Spleen (tissue), 11 donors: Measurements from ENCODE around the gene DUSP16. TPM values are rescaled to one million over a fixed set of nuclear protein-coding genes. Genes with fewer than 3 reads are reported as not detected.

ENCODE experiments used
- DNase-seq: peaks from one replicate; pipeline ENCODE4 v3.0.0-alpha.2; 2020
- H3K27ac ChIP-seq, 8 donors: fragments of 200-600 bp; sonication (generic) in 7 of 8; 1 replicate in 4 of 8; 2 replicates in 4 of 8; pipeline versions ENCODE4 v1.5.0 to v1.8.0; 2016 to 2021; ENCODE audit warnings: inconsistent platforms in 4 of 8, mild to moderate bottlenecking in 4 of 8, moderate library complexity in 1 of 8
- H3K27me3 ChIP-seq, 7 donors: fragments of 200-600 bp; sonication (generic) in 6 of 7; replicated peaks in 1 of 7; 1 replicate in 4 of 7; 2 replicates in 3 of 7; pipeline versions ENCODE4 v1.5.0 to v1.8.0; 2016 to 2021; ENCODE audit warnings: inconsistent platforms in 3 of 7, mild to moderate bottlenecking in 1 of 7
- H3K36me3 ChIP-seq, 6 donors: fragments of 200-600 bp; sonication (generic) in 5 of 6; 1 replicate in 4 of 6; 2 replicates in 2 of 6; pipeline versions ENCODE4 v1.5.0 to v1.8.0; 2016 to 2021; ENCODE audit warnings: inconsistent platforms in 2 of 6
- H3K4me1 ChIP-seq, 6 donors: fragments of 200-600 bp; sonication (generic) in 5 of 6; 1 replicate in 3 of 6; 2 replicates in 3 of 6; pipeline versions ENCODE4 v1.5.0 to v1.8.0; 2016 to 2021; ENCODE audit warnings: inconsistent platforms in 3 of 6
- H3K4me3 ChIP-seq, 8 donors: fragments of 200-600 bp; sonication (generic) in 7 of 8; 1 replicate in 4 of 8; 2 replicates in 4 of 8; pipeline versions ENCODE4 v1.5.0 to v1.8.0; 2016 to 2021; ENCODE audit warnings: inconsistent platforms in 4 of 8, mild to moderate bottlenecking in 4 of 8, moderate library complexity in 2 of 8
- H3K9me3 ChIP-seq, 8 donors: fragments of 200-600 bp; sonication (generic) in 7 of 8; 1 replicate in 4 of 8; 2 replicates in 4 of 8; pipeline versions ENCODE4 v1.5.0 to v1.8.0; 2016 to 2021; ENCODE audit warnings: inconsistent platforms in 4 of 8
- POLR2A ChIP-seq, 3 donors: fragments of 450-650 bp; IDR thresholded peaks; one replicate each; pipeline ENCODE4 v1.5.1; 2017; ENCODE audit warnings: antibody characterized with exemption in 3 of 3, mild to moderate bottlenecking in 1 of 3
- POLR2AphosphoS5 ChIP-seq, 3 donors: sonication (generic); formaldehyde crosslinking; IDR thresholded peaks; one replicate each; pipeline ENCODE4 v1.5.1; 2017; ENCODE audit warnings: antibody characterized with exemption in 3 of 3
- WGBS, 5 donors: extraction: QIAGEN DNeasy Blood & Tissue Kit in 3 of 5; methylation state at CpG; one replicate each; pipeline versions ENCODE4 v1.1.5 to v1.1.7; 2013 to 2018; 5-methylcytosine and 5-hydroxymethylcytosine counted together
- intact Hi-C: fragments of 100-400 bp; cut with DNase I; formaldehyde crosslinking; loops from one replicate; pipeline ENCODE4 v1.15.0; 2023; ENCODE audit warnings: low total_unique reads
- polyA plus RNA-seq, 3 donors: library from polyadenylated mRNA; stranded (reverse); fragments of 200-250 nt; gene quantifications; one replicate each; pipeline ENCODE4 v1.2.1, GENCODE V29; 2013
- total RNA-seq, 7 donors: library from RNA; depleted of rRNA in 3 of 7; stranded (reverse); fragments of >200 nt in 3 of 7; fragmentation: NEBNext Ultra II Directional in 4 of 7; extraction: Animal tissue kit (Norgen Biotek cat#: 25700) in 4 of 7; gene quantifications; one replicate each; pipeline versions ENCODE4 v1.1.0 to v1.2.1, GENCODE V29; 2016 to 2021
- TF ChIP-seq, protein P1 (sequence below), 11 experiments: fragments of 200-600 bp in 7 of 11; fragments of 450-650 bp in 4 of 11; sonication (generic) in 4 of 11; IDR thresholded peaks in 8 of 11; conservative IDR thresholded peaks in 3 of 11; 1 replicate in 7 of 11; 2 replicates in 4 of 11; pipeline versions ENCODE4 v1.4.0 to v1.8.0; 2016 to 2021; ENCODE audit warnings: antibody characterized with exemption in 11 of 11, inconsistent platforms in 4 of 11, mild to moderate bottlenecking in 1 of 11
- donor health status: healthy with polysubstance abuse.
- donor health status: DM: no; HTN: no; CAD: no; lungs with moderate emphysema.
- donor health status: DM: no; HTN: no; CAD: no.
- donor health status: Bipolar disorder and iron deficiency.
- donor health status: healthy.
- donor health status: DM: no; HTN: no; CAD: no.
- donor health status: DM: yes; HTN: yes; CAD: no.

Gene DUSP16
- total and polyA plus RNA-seq, 10 donors = 2.2 to 43.7 (median 20.8) TPM

DNA sequence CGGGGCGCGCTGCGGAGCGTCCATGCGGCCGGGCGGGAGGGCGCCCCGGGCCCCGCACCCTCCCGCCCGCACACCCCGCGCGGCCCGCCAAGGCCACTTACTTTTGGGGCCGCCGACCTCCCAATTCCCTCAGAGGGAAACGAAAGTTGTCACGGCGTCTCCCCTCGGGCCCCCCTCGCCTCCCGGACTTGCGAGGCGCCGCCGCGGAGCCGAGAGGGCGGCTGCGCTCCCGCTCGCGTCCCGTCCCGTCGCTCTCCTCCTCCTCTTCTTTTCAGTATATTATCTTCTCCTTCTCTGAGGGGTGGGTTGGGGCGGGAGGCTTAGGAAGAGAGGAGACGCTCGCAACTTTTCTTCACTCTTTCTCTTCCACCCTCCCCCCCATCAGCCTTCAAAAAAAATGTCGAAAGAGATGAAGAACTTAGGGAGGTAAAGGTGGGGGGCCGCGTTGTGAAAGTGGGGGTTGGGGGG lies 613 bp downstream of the DUSP16 start:
- peak overlapping the region; percentile 81 to 99 (median 98) for H3K27ac ChIP-seq
- H3K9me3 ChIP-seq = peaks cover 0 to 5% (median 0%) of the 10 kb centered on the region in 8 donors
- intact Hi-C loops = loop anchor here (5.0 kb wide), 1 partner anchor 185 kb away; no protein-coding TSS in a partner anchor
- no peaks in the 10 kb centered on the region for H3K36me3 ChIP-seq
- H3K4me3 ChIP-seq = peak overlapping the region; percentile 48 to 77 (median 59)
- TF ChIP-seq POLR2AphosphoS5 (IDR thresholded peaks at IDR 0.05) (no peak), POLR2A (IDR thresholded peaks at IDR 0.05) (no peak)
- TF ChIP-seq, protein P1, sequence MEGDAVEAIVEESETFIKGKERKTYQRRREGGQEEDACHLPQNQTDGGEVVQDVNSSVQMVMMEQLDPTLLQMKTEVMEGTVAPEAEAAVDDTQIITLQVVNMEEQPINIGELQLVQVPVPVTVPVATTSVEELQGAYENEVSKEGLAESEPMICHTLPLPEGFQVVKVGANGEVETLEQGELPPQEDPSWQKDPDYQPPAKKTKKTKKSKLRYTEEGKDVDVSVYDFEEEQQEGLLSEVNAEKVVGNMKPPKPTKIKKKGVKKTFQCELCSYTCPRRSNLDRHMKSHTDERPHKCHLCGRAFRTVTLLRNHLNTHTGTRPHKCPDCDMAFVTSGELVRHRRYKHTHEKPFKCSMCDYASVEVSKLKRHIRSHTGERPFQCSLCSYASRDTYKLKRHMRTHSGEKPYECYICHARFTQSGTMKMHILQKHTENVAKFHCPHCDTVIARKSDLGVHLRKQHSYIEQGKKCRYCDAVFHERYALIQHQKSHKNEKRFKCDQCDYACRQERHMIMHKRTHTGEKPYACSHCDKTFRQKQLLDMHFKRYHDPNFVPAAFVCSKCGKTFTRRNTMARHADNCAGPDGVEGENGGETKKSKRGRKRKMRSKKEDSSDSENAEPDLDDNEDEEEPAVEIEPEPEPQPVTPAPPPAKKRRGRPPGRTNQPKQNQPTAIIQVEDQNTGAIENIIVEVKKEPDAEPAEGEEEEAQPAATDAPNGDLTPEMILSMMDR (IDR thresholded peaks at IDR 0.05 in 8 of 11, conservative IDR thresholded peaks at IDR 0.05 in 3 of 11) = no peak
- peaks cover 14 to 49% (median 29%) of the 10 kb centered on the region in 6 donors for H3K4me1 ChIP-seq
- DNase-seq = peak; percentile 87
- H3K27me3 ChIP-seq = no peaks in the 10 kb centered on the region
- WGBS, 5 donors = 0 to 1% (median 1%) methylated on average over 32 to 45 of the region's 45 CpGs

- peak overlapping the region; percentile 81 to 99 (median 98) for H3K27ac ChIP-seq
- H3K36me3 ChIP-seq = no peaks in the 10 kb centered on the region
- no peaks in the 10 kb centered on the region for H3K27me3 ChIP-seq
- TF ChIP-seq POLR2A (IDR thresholded peaks at IDR 0.05) = no peak
- TF ChIP-seq, protein P1 (IDR thresholded peaks at IDR 0.05 in 8 of 11, conservative IDR thresholded peaks at IDR 0.05 in 3 of 11) = peak in 1 of 11 experiments; percentile 10
- TF ChIP-seq POLR2AphosphoS5 (IDR thresholded peaks at IDR 0.05) = peak in 2 of 3 donors; percentile 67 to 70
- intact Hi-C loops = loop anchor here (5.0 kb wide), 1 partner anchor 184 kb away; no protein-coding TSS in a partner anchor
- H3K4me1 ChIP-seq = peaks cover 14 to 49% (median 29%) of the 10 kb centered on the region in 6 donors
- DNase-seq = peak; percentile 92
- H3K9me3 ChIP-seq = peaks cover 0 to 5% (median 0%) of the 10 kb centered on the region in 8 donors
- WGBS, 5 donors = 0 to 1% (median 1%) methylated on average over 27 to 60 of the region's 60 CpGs
- H3K4me3 ChIP-seq = peak overlapping the region; percentile 48 to 77 (median 59)
Measured at GRCh38 chr12:12561371-12562015, 1.2 kb downstream of the DUSP16 start.

- Histone ChIP-seq H3K9me3 (peaks cover 0 to 5% (median 0%) of the 10 kb centered on the region in 8 donors), H3K27ac (peak overlapping the region; percentile 81 to 99 (median 98)), H3K36me3 (no peaks in the 10 kb centered on the region), H3K27me3 (no peaks in the 10 kb centered on the region), H3K4me1 (peaks cover 14 to 49% (median 29%) of the 10 kb centered on the region in 6 donors), H3K4me3 (peak overlapping the region; percentile 48 to 77 (median 59))
- no peak for DNase-seq
- intact Hi-C loops = loop anchor here (5.0 kb wide), 1 partner anchor 183 kb away; no protein-coding TSS in a partner anchor
- TF ChIP-seq, protein P1 (IDR thresholded peaks at IDR 0.05 in 8 of 11, conservative IDR thresholded peaks at IDR 0.05 in 3 of 11) = no peak
- TF ChIP-seq POLR2AphosphoS5 (IDR thresholded peaks at IDR 0.05) (peak in 1 of 3 donors; percentile 76), POLR2A (IDR thresholded peaks at IDR 0.05) (peak in 2 of 3 donors; percentile 33)
- 15 to 23% (median 17%) methylated on average over 9 of the region's 9 CpGs for WGBS, 5 donors
Measured at GRCh38 chr12:12560587-12561370, 1.9 kb downstream of the DUSP16 start.
